Left forelimb (tissue), 1 donor: Measurements from ENCODE around the gene FRMD4B.
"Not testable (repeated sequence)": the region's sequence is repeated elsewhere in the genome, so short reads cannot be mapped to it uniquely, and the experiment has no call there.

Experiments
- DNase-seq: peaks from one replicate; pipeline ENCODE4 v3.0.0-alpha.2; 2018; ENCODE audit warnings: low spot score

The FRMD4B gene

GRCh38 chr3:69244039-69244438, 141.8 kb downstream of the FRMD4B start:
- no peak for DNase-seq

DNA sequence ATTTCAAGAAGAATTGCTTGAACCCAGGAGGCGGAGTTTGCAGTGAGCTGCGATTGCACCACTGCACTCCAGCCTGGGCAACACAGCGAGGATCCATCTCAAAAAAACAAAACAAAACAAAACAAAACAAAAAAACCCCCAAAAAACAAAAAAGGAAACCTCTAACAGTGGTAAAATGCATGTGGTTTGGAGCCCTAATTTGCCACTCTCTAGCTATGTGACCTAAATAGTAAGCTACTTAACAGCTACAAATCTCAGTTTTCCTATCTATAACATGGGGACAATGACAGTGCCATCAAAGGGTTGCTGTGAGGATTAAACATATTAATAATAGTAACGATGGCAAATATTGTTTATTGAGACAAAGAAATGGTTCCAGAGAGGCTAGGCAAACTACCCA, 144.1 kb downstream of the FRMD4B start:
- no peak for DNase-seq

- DNase-seq, result no peak
Measured at GRCh38 chr3:69240651-69241568, 145.0 kb downstream of the FRMD4B start.

DNA sequence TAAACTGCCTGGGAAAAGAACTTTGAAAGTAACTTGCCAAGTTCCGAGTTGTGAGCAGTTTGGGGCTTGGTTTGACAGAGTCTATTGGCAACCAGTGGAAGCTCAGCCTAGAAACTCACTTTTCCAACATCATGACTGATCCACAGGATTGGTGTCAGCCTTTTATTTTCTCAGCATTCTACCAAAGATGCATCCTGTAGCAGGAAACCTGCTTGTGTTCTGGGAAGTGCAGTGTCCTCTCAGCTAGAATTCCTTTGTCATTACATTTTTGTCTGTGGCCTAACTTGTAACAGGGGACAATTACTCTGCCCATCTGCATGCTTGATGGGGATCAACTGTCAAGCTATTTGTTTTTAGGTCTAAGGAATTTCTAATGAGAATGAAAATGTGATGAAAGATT, 146.8 kb downstream of the FRMD4B start:
- DNase-seq, result no peak

- DNase-seq, result no peak
Measured at GRCh38 chr3:69236812-69237707, 148.8 kb downstream of the FRMD4B start.

GRCh38 chr3:69235882-69236281, 150.0 kb downstream of the FRMD4B start:
- no peak for DNase-seq

- not testable (repeated sequence) for DNase-seq
Measured at GRCh38 chr3:69235227-69235626, 150.7 kb downstream of the FRMD4B start.

DNA sequence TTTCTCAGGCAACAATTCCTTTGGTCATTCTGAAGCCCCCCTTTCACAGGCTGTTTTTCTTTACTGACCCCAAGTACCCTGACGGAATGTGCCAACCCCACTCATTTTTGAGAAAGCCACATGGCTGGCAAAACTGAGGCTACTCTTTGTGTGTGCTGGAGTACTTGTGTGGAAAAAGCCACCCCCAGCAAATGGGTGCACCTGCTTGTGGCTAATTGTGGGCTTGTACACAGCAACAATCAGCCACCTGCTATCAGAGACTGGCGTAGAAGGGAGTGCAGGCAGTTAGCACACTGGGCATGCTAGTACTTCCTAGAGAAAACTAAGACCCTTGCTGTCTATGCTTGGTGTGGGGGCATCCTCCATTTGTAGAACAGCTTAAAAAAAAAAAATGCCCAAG, 153.4 kb downstream of the FRMD4B start:
- no peak for DNase-seq

GRCh38 chr3:69231929-69232440, 153.9 kb downstream of the FRMD4B start:
- DNase-seq, result no peak

DNA sequence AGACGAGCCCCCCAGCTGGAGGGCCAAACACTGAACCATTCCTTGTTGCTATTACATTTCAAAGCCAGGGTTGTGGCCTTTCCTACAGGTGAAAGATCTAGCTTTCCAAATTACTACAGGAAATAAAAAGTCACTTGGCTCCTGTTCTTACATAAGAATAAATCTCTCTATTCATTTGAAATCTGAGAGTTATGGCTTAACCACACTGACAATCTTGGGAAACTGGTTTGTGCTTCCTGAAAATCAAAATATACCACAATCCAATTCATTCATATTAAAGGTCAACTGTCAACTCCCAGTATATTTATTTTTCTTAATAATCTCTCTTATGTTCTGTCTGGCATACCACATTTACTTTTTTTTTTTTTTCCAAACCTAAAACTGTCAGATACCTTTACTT, 159.8 kb downstream of the FRMD4B start:
- no peak for DNase-seq

DNA sequence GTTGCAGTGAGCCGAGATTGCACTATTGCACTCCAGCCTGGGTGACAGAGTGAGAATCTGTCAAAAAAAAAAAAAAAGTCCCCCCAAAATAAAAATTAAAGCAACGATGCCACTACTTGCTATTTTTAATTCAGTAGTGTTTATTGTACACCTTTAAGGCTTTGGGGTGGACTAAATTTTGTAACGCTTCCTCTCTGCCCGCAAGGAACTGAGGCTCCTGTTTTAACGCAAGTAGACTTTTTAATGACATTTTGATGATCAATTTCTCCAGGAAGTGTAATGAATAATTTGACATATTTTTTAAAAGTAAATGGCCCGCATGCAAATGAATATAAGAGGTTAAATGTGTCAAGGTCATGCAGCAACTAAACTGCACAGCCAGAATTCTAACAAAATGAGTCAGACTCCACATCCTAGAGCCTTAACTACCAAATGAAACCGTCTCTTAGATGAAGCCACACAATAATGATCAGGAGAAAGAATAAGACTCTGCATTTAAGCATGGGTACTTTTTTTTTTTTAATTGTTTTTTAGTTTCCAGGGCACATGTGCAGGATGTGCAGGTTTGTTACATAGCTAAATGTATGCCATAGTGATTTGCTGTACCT, 166.7 kb downstream of the FRMD4B start:
- DNase-seq, result no peak

DNA sequence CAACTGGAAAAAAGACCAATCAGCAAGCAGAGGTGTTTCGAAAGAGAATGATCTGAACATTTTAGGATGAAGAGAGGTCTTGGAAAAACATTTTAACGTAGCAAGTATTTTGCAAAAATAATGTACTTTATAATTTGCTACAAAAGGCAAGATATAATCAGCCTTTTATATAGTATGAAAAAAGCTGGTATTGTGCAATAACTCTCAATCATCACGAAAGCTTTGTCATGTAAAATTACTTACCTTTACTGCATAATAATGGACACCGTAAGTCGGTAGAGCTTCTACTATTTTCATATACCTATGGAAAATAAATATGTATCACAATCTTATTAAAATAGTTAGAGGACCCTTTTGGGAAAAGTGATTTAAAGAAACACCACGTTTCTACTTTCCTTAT, 167.8 kb downstream of the FRMD4B start:
- DNase-seq, result no peak

DNA sequence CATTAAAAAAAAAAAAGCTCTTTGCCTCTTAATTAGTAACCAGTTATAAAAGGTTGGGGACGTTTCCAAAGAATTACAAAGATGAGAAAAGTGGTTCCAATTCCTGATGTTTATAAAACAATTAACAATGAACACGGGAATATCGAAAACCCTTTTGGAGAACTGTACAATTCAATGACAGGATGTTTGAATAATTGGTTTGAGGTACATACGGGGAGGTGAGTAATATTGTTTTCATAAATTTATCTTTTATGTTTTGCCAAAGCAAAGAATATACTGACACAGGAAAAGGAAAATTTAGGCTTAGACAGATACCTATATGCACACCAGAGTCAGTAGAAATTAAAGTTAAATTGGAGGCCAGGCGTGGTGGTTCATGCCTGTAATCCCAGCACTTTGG, 168.9 kb downstream of the FRMD4B start:
- no peak for DNase-seq

GRCh38 chr3:69214241-69214640, 171.6 kb downstream of the FRMD4B start:
- no peak for DNase-seq

GRCh38 chr3:69212411-69213160, 173.3 kb downstream of the FRMD4B start:
- no peak for DNase-seq

GRCh38 chr3:69210068-69210730, 175.7 kb downstream of the FRMD4B start:
- DNase-seq, result no peak

- no peak for DNase-seq
Measured at GRCh38 chr3:69209413-69209812, 176.5 kb downstream of the FRMD4B start.

GRCh38 chr3:69207031-69207430, 178.9 kb downstream of the FRMD4B start:
- DNase-seq, result no peak

DNA sequence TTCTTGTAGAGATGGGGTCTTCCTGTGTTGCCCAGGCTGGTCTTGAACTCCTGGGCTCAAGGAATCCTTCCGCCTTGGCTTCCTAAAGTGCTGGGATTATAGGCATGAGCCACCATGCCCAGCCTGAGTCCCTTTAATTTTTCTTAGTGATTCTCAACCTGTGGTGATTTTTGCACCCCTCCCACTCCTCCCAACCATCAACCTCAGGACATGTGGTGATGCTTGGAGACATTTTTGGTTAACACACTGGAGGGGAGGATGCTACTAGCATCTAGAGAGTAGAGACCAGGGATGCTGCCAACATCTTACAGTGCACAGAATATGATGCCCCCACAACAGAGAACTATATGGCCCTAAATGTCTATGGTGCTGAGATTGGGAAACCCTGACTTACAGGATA, 180.5 kb downstream of the FRMD4B start:
- DNase-seq, result no peak

GRCh38 chr3:69204315-69204957, 181.5 kb downstream of the FRMD4B start:
- no peak for DNase-seq
